ENCODE results near the gene PPP4R3B.

Gene PPP4R3B

GRCh38 chr2:55502590-55503141 lies 114.8 kb downstream of the PPP4R3B start:
- DNase-seq, result no peak

GRCh38 chr2:55500025-55500424 lies 117.4 kb downstream of the PPP4R3B start:
- no peak for DNase-seq

- no peak for DNase-seq
Observed at GRCh38 chr2:55498582-55498981, 118.8 kb downstream of the PPP4R3B start.
